Fibroblast of the conjunctiva (primary cell): ENCODE results near the gene RPAIN.
"Not testable (repeated sequence)": the region's sequence is repeated elsewhere in the genome, so short reads cannot be mapped to it uniquely, and the experiment has no call there.

Experiments
- DNase-seq: peaks from one replicate; pipeline ENCODE4 v3.0.0-alpha.2; 2010; ENCODE audit warnings: low read depth

RPAIN gene

DNA sequence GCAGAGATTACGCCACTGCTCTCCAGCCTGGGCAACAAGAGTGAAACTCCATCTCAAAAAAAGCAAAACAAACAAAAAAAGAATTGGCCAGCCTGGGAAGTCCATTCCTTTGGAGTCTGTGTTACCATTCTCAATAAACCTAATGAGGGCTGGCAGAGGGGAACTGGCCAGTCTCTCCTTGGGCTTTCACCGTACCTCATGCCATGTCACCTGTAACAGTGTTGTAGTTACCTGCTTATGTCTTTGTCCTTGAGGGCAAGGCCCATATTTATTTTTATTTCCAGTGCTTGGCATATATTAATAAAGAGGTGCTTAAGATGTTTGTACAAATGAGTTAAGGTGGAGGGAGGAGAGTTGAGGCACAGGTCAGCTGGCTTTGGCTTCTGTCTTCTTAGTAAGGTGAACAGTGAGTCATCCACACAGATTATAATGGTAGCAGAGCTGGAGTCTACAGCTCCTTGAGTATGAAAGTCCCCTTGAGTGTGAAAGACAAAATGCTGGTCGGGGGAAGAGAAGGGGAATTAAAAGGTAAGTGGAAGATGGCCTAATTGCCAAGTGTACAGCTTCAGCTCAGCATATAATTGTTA is 10.5 kb downstream of the RPAIN start:
- DNase-seq, result no peak

DNA sequence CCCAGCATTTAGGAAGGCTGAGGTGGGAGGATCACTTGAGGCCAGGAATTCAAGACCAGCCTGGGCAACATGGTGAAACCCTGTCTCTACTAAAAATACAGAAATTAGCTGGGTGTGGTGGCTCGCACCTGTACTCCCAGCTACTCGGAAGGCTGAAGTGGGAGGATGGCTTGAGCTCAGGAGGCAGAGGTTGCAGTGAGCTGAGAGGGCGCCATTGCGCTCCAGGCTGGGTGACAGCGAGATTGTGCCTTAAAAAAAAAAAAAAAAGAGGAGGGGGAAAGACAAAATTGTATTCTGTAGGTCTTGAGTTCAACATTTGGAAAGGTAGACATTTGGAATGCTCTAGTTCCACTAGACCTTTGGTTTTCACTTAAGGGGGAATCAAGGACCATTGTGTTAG is 11.3 kb downstream of the RPAIN start:
- DNase-seq, result not testable (repeated sequence)

DNA sequence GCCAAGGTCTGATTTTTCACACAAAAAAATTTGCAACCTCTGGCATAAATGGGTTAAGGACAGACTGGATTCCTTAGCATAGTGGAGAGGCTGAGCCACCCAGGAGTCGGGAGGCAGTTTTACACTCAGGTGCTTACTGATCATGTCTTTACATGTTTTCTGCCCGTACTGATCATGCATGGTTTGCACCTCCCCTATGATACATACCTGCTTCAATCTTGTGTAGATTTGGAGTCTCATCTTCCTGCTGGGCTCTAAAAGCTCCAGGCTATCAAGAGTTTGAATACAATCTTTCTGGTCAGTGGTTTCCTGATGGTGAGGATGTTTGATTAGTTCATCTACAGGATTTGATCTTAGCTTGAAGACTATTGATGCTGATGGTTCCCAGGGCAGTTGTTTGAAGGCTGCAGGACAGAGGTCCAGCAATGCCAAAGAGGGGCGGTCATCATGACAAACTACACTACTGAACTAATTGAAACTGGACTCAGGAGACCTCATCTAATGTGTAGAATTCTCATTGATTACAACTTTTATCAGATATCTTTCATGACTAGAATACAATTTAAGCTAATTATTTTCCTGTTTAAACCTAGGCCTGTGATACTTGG is 12.1 kb downstream of the RPAIN start:
- no peak for DNase-seq

DNA sequence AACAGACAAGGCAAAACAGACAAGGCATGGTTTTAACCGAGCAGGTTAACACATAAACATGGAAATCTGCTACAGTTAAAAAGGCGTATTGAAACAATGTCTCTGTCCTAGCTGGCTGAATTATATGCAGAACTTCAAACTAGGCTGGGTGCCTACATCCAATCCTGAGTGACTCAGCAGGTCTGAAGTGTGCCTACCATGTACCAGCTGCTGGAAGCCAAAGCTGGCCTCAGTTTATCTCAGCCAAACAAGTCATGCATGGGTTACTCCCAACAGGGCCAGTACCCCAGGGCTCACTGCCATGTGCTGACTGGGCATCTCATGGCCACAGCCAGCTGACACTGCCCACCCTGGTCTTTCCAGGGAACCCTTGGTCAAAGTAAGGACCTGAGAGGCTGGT is 15.0 kb downstream of the RPAIN start:
- DNase-seq, result no peak

DNA sequence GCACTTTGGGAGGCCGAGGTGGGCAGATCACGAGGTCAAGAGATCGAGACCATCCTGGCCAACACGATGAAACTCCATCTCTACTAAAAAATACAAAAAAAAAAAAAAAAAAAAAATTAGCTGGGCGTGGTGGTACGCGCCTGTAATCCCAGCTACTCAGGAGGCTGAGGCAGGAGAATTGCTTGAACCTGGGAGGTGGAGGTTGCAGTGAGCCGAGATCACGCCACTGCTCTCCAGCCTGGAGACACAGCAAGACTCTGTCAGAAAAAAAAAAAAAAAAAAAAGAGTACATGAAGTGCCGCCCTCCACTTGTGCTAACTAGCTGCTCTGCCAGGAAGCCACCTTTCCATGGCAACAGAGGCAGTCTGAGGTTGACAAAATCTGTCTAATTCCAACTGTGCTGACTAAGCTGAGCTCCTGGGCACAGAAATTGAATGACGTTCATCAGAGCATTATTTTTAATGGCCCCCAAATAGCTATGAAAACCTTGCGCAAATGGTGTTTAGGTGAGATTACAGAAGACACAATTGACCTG is 15.9 kb downstream of the RPAIN start:
- DNase-seq, result not testable (repeated sequence)

DNA sequence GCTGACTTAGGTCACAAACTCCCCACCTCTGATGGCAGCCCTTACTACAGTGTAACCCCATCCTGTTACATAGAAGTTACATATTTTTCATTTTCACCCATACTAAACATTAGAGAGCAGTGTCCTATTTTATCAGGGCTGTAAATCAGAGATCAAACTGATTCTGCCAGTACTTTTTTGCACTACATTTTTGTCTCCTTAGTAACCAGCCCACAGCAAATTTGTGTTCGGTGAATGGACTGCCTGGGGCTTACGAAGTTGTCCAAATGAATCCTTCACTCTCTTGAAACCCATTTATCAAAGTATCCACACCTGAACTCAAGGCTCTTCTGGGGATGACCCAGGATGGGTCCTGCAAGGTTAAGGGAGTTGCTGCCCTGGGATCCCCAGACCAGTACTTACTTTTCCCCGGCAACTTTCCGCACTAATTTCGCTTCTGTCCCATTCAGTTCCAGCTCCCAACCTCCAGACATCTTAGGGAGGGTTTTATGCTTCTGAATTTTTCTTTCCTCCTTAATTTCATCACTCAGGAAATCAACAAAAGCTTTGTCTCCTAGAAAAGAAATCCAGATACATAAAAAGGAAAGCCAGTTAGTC is 17.8 kb downstream of the RPAIN start:
- DNase-seq, result no peak

DNA sequence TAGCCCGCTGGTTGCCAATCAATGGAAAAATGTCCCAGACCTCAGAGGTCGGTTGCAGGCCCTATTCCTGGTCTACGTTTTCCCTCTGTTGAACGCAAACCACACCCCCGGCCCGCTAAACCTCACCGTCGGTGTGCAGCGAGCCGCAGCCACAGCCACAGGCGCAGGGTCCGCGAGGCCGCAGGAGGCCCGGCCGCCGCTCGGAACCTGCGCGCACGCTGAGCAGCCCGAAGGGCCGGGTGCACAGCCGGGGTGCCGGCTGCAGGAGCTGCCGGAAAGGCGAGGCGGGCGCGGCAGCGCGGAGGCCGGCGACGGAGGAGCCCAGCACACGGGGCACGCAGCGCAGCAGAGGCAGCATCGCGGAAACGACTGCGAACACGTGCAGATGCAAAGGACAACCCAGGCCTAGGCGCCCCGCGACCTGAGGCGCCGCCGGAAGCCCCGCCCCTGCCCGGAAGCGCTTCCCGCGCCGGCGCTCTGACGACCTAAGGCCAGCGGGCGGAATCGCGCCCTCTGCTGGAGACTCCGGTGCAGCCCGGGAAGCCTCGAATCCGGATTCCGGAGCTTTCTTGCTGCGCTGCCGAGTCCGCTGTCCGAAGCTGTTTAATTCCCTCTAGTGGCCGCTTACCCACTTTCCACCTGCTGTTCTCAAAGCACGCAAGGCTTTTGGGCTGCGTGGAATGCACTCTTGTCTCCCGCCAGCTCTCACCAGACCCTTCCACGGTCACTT is 18.9 kb downstream of the RPAIN start, which contains the start of gene C1QBP:
Gene C1QBP (minus strand): TSS at position 440 of the 730 bp plus-strand sequence. CDS start 82 bp downstream, at position 358.
- peak; percentile 87 for DNase-seq

DNA sequence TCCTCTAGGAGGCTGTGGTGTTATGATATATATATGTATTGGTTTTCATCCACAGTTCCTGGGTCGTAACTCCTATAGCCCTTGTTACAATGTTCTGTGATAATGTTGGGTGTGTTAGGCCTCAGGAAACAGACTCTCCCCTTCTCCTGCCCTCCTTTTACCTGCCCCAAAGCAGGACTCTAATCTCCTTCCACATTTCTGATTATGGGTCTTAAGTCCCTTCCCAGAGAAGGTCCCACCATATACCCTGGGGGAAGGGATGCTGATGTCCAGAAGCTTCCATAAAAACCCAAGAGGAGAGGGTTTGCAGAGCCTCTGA is 19.4 kb downstream of the RPAIN start:
- no peak for DNase-seq

DNA sequence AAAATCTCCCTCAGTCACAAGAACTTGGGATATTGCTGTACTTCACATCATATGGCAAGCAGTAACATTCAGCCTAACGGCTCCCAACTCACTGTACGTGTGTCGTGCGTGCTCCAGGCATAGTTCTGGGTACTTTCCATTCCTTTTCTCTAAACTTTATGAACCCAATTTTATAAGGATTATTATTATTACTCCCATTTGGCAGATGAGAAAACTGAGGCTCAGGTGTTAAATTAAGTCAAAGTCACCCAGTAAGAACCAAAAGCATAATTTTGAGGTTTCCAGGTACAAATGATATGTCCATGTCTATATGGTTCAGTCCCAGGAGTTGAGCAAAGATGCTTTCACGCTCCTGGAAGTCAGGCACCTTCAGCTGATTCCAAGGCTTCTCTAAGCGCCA is 23.7 kb downstream of the RPAIN start:
- DNase-seq, result no peak

DNA sequence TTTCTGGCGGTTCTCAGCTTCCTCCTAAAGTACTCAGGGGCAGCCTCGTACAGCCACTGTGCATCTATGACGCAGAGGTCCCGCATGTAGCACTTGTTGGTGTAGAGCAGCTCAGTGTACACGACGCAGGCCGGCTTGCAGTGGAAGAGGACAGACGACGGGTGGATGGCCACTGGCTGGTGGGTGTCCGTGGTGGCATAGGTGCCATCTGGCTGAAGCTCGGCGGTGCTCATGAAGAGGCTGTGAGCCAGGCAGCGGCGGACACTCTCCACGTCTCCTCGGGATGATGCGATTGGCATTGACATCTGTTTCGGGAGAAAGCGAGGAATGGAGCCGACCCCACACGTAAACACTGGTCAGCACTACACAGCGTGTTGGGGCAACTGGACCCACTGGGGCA is 24.2 kb downstream of the RPAIN start:
- DNase-seq, result no peak

DNA sequence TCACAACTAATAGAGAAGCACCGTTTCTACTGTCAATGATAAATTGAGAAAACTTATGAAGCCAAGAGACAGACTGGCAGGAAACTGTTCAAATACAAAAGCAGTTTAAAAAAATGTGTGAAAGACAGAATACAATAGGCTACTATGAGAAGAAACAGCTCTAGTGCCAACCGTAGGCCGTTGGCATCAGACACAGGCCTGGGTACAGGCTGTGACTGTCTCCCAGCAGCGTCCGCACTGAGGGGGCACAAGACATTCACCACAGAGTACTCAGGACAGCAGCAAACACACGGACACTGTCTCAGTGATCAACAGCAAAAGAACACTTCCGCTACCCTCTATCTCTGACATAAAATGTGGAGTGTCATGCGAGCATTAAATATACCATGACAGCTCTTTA is 26.8 kb downstream of the RPAIN start:
- no peak for DNase-seq

DNA sequence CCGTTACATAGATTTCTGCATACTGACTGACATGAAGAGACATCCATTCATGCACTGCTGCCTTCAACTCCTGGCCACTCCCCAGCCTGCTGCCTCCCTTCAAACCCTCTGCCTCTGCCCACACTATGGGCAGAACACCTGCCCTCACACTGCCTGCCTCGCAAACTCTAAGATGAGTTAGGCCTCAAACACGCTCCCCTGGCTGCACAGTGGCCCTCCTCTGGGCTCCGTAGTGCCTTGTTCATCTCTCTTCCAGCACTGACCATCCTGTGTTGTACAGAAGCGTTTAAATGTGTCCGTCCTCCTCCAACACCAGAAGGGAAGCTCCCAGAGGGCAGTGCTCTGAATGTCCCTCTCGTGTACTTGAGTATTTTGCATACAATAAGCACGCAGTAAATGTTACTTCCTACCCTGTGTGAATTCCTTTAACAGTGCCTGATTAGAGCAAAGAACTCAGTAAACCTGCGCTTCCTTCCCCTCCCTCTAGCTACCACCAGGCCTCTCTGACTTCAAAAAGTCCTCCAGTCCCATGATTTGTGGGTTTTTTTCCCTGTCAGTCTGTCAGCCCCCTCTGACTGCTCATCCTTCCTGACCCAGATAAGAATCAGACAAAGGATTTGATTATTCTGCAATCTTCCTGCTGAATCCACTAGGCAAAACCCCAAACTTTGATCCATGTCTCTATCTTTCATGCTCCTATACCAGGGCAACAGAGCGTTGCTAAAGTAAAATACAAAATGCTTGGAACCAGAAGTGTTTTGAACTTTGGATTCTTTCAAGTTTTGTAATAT is 44.9 kb downstream of the RPAIN start:
- no peak for DNase-seq

DNA sequence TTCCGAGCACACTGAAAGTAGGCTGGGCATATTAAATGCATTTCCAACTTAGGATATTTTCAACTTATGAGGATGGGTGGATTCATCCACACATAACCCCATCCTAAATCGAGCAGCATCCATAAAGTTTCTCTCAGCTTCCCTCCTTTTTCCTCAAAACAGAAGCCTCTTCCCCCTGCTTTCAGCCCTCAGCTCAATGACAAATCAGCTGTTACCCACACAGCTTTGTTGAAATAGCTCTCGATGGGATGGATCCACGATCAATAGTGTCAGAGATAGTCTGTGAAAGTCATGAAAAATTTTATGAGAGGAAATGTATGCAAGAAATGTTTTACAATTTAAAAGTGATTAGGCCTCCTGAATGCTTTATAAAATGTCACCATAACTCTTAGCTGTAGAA is 46.3 kb downstream of the RPAIN start:
- no peak for DNase-seq

DNA sequence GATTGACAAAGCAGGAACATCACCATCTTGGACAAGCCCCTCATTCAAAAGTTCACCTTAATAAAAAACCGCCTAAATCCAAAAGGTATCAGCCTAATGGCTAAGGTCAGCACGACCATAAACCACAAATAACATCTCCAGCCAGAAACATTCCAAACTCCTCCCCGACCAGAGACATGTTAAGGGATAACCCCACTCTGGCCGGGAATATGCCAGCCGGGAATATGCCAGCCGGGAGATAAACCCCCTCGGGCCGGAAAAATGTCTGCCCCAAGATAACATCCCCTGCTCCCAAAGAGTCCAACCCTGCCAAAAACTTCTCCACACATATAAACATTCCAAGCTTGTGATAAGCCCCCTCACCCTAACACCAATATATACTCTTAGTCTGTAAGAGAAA is 47.4 kb downstream of the RPAIN start:
- DNase-seq, result no peak

DNA sequence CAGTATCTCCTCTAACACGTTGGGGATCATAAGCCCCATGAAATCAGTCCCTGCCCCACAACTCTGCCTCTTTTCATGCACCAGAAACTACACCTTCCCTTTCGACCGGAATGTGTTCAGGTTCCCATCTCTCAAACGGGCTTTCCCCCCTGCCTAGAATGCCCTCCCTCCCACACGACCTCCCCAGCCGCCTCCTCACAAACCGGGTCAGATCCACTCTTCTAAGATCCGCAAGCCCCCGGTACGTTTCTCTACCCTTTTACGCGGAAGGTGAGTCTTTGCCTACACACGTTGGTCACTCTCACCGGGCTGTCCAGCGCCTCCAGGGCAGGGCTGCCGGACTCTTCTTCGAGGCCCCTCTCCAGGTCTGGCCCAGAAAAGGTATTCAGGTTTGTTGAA is 48.1 kb downstream of the RPAIN start:
- no peak for DNase-seq

DNA sequence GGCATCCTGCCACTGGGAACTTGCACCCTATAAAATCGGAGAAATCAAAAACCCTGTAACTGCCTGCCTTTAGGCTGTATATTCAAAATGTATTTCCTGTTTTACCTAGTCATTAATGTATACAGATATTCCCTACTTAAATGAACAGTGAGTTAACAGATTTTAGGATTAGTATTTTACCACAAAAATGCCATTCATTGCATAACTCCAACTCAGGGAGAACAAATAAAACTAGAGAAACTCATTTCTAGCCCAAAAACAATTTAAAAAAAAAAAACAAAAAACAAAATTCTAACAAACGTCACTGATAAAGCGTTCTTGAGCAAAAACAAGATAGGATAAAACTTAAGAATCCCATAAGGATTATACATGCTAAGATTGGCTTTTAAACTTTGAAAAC is 52.5 kb downstream of the RPAIN start:
- DNase-seq, result no peak

DNA sequence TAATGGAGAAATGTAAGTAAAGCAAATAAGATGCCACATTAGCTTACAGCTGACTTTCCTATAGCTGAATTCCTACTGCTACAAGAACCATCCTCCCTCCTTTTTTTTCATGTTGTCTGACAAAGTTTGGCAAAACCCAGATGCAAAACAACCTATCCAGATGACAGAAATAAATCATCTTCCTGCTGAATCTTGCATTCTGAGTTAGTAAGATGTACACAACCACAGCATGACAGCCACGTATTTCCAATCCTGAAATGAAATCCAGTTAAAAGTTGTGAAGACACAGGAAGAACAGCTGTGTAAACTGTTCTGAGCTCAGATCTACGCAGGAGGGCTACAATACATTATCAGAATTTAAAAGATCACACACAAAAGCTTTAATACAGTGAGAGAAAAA is 53.9 kb downstream of the RPAIN start:
- no peak for DNase-seq

DNA sequence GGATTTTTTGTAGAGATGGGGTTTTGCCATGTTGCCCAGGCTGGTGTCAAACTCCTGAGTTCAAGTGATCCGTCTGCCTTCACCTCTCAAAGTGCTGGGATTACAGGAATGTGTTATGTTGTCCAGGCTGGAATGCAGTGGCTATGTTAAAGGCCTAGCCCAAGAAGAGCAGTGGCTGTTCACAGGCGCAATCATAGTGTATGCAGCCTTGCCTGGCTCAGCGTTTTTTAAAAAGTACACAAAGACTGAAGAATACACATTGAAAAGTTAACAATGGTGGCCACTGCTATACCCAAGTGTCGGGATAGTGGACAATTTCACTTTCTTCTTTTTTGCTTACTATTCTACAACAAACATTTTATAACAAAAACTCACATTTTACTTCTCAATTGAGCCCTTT is 59.0 kb downstream of the RPAIN start:
- DNase-seq, result no peak

DNA sequence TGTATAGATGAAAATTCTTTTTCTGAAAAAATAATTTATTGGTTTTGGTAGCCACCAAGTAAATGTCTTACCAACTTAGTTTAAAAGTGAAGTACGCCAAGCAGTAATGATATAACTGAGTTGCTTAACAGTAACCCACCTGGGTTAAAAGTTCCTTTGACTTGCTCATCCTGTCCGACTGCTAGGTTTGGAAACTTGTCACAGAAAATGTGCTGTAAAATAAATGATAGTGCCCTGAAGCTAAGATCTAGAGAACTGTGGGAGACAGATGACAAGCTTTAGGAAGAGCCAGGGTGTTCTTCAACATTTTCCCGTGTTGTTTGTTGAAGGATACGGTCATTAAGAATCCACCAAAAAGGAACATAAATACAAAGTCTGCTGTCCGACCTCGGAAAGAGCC is 61.0 kb downstream of the RPAIN start:
- no peak for DNase-seq

DNA sequence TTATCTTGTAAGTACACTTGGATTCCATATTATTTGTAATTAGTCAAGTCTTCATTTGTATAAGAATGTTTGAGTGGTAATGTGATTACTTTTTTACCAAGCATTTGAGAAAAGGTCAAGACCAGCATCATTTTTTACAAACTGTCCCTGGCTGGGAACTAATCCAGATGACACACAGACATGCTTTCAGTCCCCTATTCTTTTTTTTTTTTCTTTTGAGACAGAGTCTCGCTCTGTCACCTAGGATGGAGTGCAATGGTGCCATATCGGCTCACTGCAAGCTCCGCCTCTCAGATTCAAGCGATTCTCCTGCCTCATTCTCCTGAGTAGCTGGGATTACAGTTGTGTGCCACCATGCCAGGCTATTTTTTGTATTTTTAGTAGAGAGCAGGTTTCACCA is 61.5 kb downstream of the RPAIN start:
- no peak for DNase-seq
